Left ventricle myocardium inferior (tissue), 1 donor: Measurements from ENCODE around the gene SLC28A1. TPM values are rescaled to one million over a fixed set of nuclear protein-coding genes. Genes with fewer than 3 reads are reported as not detected.

ENCODE experiments used
- DNase-seq: peaks from one replicate; pipeline ENCODE4 v3.0.0-alpha.2; 2020
- H3K27ac ChIP-seq: fragments of 200-600 bp; replicated peaks from 2 replicates; pipeline ENCODE4 v1.8.0; 2021
- H3K27me3 ChIP-seq: fragments of 200-600 bp; 2 replicates; pipeline ENCODE4 v1.8.0; 2021; ENCODE audit warnings: low read depth
- H3K36me3 ChIP-seq: fragments of 200-600 bp; 2 replicates; pipeline ENCODE4 v1.8.0; 2021
- H3K4me1 ChIP-seq: fragments of 200-600 bp; 2 replicates; pipeline ENCODE4 v1.8.0; 2021
- H3K4me3 ChIP-seq: fragments of 200-600 bp; 2 replicates; pipeline ENCODE4 v1.8.0; 2021; ENCODE audit warnings: mild to moderate bottlenecking, moderate library complexity
- H3K9me3 ChIP-seq: fragments of 200-600 bp; replicated peaks from 2 replicates; pipeline ENCODE4 v1.8.0; 2021
- CTCF ChIP-seq: fragments of 200-600 bp; IDR thresholded peaks from 2 replicates; pipeline ENCODE4 v1.8.0; 2021; ENCODE audit warnings: antibody characterized with exemption, mild to moderate bottlenecking, borderline replicate concordance
- intact Hi-C: fragments of 100-400 bp; cut with micrococcal nuclease; formaldehyde crosslinking; loops from one replicate; pipeline ENCODE4 v1.11.0; 2022
- total RNA-seq: library from RNA; stranded (reverse); fragmentation: NEBNext Ultra II Directional; extraction: Animal tissue kit (Norgen Biotek cat#: 25700); gene quantifications from one replicate; pipeline ENCODE4 v1.2.1, GENCODE V29; 2021
- donor health status: DM: no; HTN: yes; CAD: no; lungs with severe emphysema.

The SLC28A1 gene
- total RNA-seq, 1 donor from 2014 or later: 0.91 TPM

- Histone ChIP-seq H3K9me3 (no peaks in the 10 kb centered on the region), H3K36me3 (peaks cover 58% of the 10 kb centered on the region), H3K27me3 (no peaks in the 10 kb centered on the region), H3K27ac (no peak overlapping the region), H3K4me3 (no peak overlapping the region), H3K4me1 (peaks cover 66% of the 10 kb centered on the region)
- no peak for TF ChIP-seq CTCF
- no peak for DNase-seq
- intact Hi-C loops: no loop called here
Measured at GRCh38 chr15:84859651-84860050, 24.8 kb upstream of the SLC28A1 start.

GRCh38 chr15:84861781-84862180 is 22.7 kb upstream of the SLC28A1 start:
- H3K27me3 ChIP-seq: no peaks in the 10 kb centered on the region
- H3K4me3 ChIP-seq: no peak overlapping the region
- no peak for TF ChIP-seq CTCF
- no peaks in the 10 kb centered on the region for H3K9me3 ChIP-seq
- H3K36me3 ChIP-seq: peaks cover 56% of the 10 kb centered on the region
- no peak for DNase-seq
- H3K4me1 ChIP-seq: peaks cover 52% of the 10 kb centered on the region
- H3K27ac ChIP-seq: peak overlapping the region; percentile 73
- intact Hi-C loops: no loop called here

DNA sequence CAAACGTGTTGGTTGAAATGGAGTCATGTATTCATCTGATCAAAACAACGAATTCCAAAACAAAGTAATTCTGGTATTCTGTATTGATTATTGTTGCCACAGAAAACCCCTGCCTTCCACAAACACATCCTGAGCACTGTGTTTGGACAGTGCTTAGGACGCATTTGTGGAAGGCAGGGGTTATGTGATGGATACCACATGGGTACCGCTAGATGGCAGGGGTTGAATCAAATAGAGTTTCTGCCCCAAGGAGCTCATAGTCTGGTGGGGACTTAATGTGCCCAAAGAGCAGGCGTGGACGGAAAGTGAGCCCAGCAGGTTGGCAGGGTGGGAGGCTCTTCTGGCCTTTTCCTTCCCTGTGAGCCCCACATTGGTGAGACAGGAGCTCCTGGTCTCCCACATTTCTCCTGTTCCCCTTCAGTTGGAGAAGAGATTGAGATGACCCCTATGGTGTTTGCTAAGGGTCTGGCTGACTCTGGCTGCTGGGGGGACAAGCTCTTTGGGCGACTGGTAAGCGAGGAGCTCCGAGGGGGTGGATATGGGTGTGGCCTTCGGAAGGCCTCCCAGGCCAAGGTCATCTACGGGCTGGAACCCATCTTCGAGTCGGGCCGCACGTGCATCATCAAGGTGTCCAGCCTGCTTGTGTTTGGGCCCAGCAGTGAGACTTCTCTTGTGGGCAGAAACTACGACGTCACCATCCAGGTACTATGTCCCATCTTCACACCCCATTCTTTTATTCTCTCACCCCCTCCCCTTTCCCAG is 22.1 kb upstream of the SLC28A1 start:
- H3K27ac ChIP-seq: peak overlapping the region; percentile 73
- intact Hi-C loops: no loop called here
- DNase-seq: no peak
- H3K36me3 ChIP-seq: peaks cover 56% of the 10 kb centered on the region
- H3K4me3 ChIP-seq: no peak overlapping the region
- H3K4me1 ChIP-seq: peaks cover 50% of the 10 kb centered on the region
- H3K27me3 ChIP-seq: no peaks in the 10 kb centered on the region
- no peaks in the 10 kb centered on the region for H3K9me3 ChIP-seq
- TF ChIP-seq CTCF: no peak

GRCh38 chr15:84863565-84864443 is 20.7 kb upstream of the SLC28A1 start:
- DNase-seq: no peak
- H3K27ac ChIP-seq: peak overlapping the region; percentile 73
- intact Hi-C loops: no loop called here
- no peaks in the 10 kb centered on the region for H3K9me3 ChIP-seq
- H3K27me3 ChIP-seq: no peaks in the 10 kb centered on the region
- TF ChIP-seq CTCF: peak; percentile 45
- peaks cover 42% of the 10 kb centered on the region for H3K4me1 ChIP-seq
- H3K4me3 ChIP-seq: peak overlapping the region; percentile 21
- peaks cover 56% of the 10 kb centered on the region for H3K36me3 ChIP-seq

- intact Hi-C loops: no loop called here
- H3K4me3 ChIP-seq: peak overlapping the region; percentile 21
- peaks cover 56% of the 10 kb centered on the region for H3K36me3 ChIP-seq
- H3K4me1 ChIP-seq: peaks cover 42% of the 10 kb centered on the region
- TF ChIP-seq CTCF: no peak
- peak overlapping the region; percentile 73 for H3K27ac ChIP-seq
- no peak for DNase-seq
- H3K27me3 ChIP-seq: no peaks in the 10 kb centered on the region
- H3K9me3 ChIP-seq: no peaks in the 10 kb centered on the region
Measured at GRCh38 chr15:84864444-84864795, 20.0 kb upstream of the SLC28A1 start.
